GM21619 (cell line): ENCODE measurements around the gene UGT1A4.

Experiments
- ATAC-seq: cut with Tn5 transposase; IDR thresholded peaks from one replicate; pipeline ENCODE4 v1.9.1; 2021; ENCODE audit not compliant: unreplicated experiment

Gene UGT1A4

GRCh38 chr2:233807966-233808935 lies 89.7 kb downstream of the UGT1A4 start:
- no peak for ATAC-seq

GRCh38 chr2:233810385-233810784 lies 91.8 kb downstream of the UGT1A4 start:
- ATAC-seq = no peak

GRCh38 chr2:233811087-233811486 lies 92.6 kb downstream of the UGT1A4 start:
- ATAC-seq = no peak

- no peak for ATAC-seq
These were observed 93.2 kb downstream of the UGT1A4 start for GRCh38 chr2:233811732-233812131.

GRCh38 chr2:233813236-233814055 lies 94.9 kb downstream of the UGT1A4 start:
- ATAC-seq = no peak

GRCh38 chr2:233814056-233814835 lies 95.7 kb downstream of the UGT1A4 start:
- ATAC-seq = no peak

GRCh38 chr2:233815861-233816260 lies 97.3 kb downstream of the UGT1A4 start:
- ATAC-seq = no peak

- ATAC-seq = no peak
These were observed 97.8 kb downstream of the UGT1A4 start for GRCh38 chr2:233816334-233816733.

- ATAC-seq = no peak
These were observed 98.2 kb downstream of the UGT1A4 start for GRCh38 chr2:233816771-233817170.

- ATAC-seq = no peak
These were observed 98.9 kb downstream of the UGT1A4 start for GRCh38 chr2:233817361-233817911.

GRCh38 chr2:233817995-233818638 lies 99.6 kb downstream of the UGT1A4 start:
- no peak for ATAC-seq

- ATAC-seq = no peak
These were observed 100.4 kb downstream of the UGT1A4 start for GRCh38 chr2:233818639-233819621.

GRCh38 chr2:233819884-233820773 lies 101.6 kb downstream of the UGT1A4 start:
- ATAC-seq = no peak

GRCh38 chr2:233820774-233821105 lies 102.2 kb downstream of the UGT1A4 start:
- no peak for ATAC-seq

GRCh38 chr2:233821196-233821595 lies 102.7 kb downstream of the UGT1A4 start:
- no peak for ATAC-seq

- no peak for ATAC-seq
These were observed 103.2 kb downstream of the UGT1A4 start for GRCh38 chr2:233821709-233822100.

GRCh38 chr2:233822101-233822771 lies 103.7 kb downstream of the UGT1A4 start:
- ATAC-seq = no peak
